Measurements from ENCODE around the gene TM7SF3. TPM values are rescaled to one million over a fixed set of nuclear protein-coding genes. Genes with fewer than 3 reads are reported as not detected.
A peak's percentile ranks its signal among the peaks of the same experiment; 100 is the strongest.
"Not testable (repeated sequence)": the region's sequence is repeated elsewhere in the genome, so short reads cannot be mapped to it uniquely, and the experiment has no call there.

The TM7SF3 gene
- total RNA-seq, 1 donor from 2014 or later = 75.8 TPM

DNA sequence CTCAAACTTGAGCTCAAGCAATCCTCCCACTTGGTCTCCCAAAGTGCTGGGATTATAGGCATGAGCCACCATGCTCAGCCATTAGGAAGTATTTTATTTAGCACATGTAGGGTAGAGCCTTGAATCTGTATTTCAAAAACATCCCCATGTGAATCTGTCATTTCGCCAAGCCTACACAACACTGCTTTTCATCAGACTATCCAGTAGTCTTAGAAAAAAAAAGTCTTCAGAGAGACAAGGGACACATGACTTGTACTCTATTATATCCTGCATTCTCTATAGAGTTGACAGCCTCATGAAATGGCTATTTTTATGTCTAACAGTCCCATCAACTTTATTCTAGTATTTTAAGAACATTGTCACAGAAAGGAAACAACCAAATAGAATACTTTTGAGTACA, 35.4 kb downstream of the TM7SF3 start:
- DNase-seq = no peak

DNA sequence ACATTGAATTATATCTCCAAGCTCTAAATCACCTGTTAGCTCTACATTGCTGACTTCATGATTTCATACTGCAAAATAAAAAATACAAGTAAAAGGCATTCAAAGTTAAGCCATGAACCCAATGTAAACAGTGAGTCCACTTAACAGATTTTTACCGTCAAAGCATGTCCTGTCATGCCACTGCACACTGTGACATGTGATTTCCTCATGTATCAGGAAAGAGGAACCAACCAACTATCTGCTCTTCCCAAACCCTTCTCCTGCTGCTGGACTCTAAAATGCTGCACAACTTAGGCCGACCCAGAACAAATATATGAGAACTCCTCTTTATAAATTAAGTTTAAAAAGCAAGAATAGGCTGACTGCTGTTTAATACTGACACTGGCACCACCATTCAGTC, 37.5 kb downstream of the TM7SF3 start:
- DNase-seq = no peak

DNA sequence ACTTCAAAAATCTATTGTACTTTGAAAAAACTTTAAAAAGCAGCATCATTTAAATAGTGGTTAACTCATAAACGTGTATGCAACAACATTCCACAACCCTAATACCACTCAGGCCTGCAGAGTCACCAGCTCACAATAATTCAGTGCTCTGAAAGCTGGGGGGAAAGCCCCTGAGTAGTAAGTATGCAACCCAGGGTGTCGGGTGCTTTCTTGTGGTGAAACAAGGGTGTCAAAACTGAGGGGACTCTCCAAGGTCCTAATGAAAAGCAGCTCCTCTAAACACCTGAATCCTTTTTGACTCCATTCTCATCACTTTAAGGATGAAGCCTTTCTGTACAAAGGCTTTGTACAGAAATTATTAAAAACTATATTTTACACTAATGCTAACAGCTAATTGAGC, 42.2 kb downstream of the TM7SF3 start:
- DNase-seq = no peak

DNA sequence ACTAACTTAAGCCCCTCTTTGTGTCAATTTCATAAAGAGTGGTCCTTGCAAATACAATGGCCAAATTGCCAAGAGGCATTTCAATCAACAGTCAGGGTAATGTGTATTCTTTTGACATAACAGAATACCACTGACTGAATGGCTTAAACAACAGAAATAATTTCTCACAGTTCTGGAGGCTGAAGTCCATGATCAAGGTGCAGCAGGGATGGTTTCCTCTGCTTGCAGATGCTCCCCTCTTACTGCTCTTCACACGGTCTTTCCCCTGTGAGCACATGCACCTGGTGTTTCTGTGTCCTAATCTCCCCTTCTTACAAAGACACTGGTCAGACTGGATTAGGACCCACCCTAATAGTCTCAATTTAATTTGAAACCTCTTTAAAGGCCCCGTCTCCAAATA, 44.0 kb downstream of the TM7SF3 start:
- no peak for DNase-seq

DNA sequence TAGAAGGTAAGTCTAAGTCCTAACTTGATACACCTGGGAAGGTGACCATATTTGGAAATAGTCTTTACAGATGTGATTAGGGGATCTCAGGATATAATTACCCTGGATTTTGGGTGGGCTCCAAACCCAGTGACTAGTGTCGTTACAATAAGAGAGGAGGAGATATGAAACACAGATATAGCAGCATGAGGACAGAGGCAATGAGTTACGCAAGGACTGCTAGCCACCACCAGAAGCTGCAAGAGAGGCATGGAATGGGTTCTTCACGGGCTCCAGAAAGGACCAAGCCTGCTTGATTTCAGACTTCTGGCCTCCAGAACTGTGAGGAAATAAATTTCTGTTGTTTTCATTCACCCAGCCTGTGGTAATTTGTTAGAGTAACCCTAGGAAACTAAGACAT, 47.3 kb downstream of the TM7SF3 start:
- DNase-seq = no peak

DNA sequence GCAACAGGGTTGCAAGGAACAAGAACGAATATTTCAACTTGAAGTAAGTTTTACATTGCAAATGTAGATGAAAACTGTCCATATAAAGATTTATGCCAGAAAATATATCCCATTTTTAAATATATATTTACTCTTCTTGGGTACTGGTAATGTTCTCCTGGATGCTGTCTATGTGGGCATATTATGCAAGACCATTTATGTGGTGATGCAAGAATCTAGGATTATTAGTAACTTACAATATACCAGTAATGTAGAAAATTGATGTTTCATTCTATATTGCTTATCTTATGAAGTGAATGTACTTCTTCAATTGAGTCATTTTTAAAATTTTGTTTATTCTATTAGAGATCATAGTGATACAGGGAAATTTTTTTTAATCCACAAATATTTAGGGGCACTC, 50.8 kb downstream of the TM7SF3 start:
- DNase-seq = no peak

DNA sequence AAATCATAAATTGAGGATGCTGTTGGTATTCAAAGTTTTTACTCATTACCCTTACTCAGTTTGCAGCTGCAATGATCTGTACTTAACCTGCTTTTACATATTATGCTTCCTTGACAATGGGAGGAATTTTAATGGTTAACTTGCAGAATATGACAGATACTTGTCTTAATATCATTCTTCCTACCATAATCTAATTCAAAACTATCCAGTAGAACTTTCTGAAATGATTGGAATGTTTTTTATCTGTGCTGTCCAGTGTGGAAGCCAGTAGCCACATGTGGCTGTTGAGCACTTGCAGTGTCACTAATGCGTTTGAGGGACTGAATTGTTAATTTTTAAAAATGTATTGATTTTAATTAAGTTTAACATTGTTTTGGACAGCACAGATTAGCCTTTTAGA, 52.4 kb downstream of the TM7SF3 start:
- DNase-seq = no peak

DNA sequence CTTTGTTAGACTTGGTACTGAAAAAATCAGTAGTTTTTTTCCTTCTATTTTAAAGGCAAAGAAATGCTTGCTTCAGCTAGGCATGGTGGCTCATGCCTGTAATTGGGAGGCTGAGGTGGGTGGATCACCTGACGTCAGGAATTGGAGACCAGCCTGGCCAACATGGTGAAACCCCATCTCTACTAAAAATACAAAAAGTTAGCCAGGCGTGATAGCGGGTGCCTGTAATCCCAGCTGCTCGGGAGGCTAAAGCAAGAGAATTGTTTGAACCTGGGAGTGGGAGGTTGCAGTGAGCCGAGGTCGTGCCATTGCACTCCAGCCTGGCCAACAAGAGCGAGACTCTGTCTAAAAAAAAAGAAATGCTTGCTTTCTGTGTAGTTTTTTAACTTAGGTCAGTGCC, 52.8 kb downstream of the TM7SF3 start:
- DNase-seq = not testable (repeated sequence)

DNA sequence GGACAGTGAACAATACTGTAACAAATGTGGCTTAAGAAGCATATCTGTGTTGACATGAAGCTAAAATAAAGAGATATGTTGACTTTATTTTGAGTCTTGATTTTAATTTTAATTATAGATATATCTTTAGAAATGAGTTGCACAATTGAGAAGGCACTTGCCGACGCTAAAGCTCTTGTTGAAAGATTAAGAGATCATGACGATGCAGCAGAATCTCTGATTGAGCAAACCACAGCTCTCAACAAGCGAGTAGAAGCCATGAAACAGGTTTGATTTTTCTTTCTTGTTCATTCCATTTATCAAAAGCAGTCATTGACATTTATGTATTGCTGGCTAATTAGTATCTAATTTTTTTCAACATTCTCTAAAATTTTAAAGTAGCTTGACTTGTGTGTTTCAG, 60.2 kb downstream of the TM7SF3 start:
- no peak for DNase-seq

DNA sequence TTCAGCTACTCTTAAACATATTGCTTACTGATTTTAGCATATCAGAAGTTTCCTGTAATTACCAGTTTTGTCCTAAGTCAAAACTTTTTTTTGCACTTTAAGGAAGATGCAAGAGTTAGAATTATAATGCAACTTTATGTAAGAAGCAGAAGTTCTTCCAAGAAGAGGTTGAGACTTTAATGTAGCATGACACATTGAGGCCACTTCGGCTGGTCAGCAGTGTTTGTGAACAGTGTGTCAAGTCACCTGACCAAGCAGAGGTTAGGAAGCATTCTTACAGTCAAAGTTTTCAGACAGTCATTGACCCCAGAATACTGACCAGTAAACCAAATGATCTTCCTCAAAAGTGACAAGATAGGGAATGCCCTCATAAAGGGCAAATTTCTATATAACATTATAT, 60.7 kb downstream of the TM7SF3 start:
- DNase-seq = no peak

DNA sequence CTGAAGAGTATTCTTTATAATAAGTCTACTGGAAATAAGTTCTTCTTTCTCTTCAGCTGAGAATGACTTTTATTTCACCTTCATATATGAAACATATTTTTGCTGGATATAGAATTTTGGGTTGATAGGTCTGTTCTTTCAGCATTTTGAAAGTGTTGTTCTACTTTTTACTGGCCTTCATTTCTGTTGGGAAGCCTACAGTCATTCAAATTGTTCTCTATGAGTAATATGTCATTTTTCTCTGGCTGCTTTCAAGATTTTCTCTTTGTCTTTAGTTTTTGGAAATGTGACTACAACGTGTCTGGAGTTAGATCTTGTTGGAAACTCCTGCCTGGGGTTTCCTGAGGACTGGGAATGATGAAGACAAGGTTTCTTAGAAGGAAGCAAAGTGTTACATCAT, 65.9 kb downstream of the TM7SF3 start:
- no peak for DNase-seq

DNA sequence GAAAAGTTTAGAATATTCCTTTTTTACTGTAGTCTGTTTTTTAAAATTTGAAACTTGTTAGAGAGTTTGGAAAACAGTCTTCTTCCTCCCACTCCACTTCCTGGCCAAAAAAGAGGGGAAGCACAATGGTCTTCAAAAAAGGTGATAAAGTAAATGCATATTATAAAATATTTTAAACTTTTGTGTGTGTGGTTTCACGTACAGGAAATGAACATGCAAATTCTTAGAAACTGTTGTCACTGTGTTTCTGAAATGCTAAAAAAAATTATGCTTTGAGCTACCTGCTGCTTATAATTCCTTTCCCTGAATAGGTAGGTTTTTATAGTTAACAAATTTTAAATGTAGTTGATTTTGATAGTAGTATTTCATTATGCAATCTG, 73.0 kb downstream of the TM7SF3 start:
- no peak for DNase-seq

DNA sequence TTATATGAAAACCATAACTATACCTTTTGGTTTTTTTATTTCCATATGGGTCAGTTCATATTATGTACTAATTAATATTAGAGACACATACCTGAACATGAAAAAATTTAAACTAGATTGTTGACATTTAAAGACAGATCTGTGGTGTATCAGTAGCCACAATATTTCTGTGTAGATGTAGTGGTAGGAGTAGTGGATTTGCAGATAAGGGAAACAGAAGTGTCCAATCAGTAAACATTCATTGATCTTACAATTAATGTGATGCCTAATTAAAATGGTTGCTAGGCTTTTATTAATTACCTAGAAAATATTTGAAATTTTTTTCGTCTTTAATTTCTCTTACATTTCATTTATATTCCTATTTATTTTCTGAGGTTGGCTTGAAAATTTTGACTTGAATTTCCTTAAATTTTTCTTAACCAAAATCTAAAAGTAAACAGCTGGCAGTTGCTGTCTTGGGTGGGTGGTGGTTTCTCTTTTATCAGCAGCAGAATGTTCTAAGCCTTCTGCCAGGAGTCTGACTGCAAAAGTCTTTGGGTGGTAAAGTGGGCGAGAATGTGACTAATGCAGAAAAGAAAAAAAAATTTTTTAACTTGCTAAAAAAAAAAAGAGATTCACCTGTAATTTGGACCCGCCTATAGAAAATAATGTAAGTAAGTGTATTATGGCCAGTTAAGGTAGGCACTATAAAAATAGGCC, 73.5 kb downstream of the TM7SF3 start:
- DNase-seq = no peak

DNA sequence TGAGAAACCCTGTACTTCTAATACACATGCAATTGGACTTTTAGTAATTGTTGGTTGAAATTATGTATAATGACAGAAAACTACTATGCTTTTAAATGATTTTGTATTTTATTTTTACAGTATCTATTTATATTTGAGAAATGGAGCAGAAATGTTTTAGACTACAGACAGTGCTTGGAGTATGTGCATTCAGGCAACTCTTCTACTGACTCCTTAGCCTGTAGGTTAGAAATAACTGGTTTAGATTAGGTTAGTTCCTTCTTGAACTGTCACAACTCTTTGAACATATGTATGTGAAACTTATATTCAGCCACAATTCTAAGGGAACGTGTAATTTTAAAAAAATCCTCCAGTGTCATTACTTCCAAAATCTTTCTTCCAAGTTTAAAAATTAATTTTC, 74.2 kb downstream of the TM7SF3 start:
- no peak for DNase-seq

DNA sequence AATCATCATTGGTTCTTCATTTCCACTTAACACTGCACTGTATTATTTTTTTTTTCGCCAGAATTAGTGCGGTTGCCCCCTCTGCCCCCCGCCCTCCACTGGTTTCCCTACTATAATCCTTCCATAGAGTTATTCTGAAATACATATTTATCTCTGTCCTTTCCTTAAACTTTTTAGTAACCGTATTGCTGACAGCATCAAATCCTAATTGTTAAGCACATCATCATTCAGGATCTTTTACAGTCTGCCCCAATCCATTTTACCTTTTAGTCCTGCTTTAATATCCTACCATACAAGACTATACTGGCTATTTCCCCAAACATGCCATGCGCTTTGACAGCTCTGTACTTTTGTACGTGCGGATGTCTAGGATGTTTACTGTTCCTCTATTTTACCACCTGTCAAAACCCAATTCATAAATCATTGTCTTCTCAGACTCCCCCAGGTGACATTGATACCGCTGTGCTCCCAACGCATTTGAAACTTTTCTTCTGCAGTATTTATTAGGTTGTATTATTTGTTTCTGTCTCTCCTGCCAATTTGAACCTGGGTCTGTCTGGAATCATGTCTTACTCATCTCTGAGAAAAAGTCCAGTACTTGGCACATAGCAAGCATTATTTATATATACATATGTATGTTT, 74.9 kb downstream of the TM7SF3 start:
- no peak for DNase-seq

DNA sequence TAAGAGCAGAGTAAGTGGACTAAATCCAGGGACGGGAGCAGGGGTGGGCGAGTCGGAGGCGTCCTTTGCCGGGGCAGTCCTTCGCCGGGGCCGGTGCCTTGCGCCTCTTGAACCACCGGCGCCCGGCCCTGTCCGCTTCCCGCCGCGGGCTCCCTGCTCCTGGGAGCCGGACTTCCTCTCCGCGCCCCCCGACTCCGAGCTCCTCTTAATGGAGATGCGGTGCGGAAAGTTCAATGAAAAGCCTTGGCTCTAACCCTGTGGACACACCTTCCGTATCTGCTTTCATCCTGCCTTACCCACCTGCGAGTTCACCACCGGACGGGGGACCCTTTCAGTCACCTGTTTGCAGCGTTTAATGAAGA, 75.5 kb downstream of the TM7SF3 start:
- DNase-seq = no peak

DNA sequence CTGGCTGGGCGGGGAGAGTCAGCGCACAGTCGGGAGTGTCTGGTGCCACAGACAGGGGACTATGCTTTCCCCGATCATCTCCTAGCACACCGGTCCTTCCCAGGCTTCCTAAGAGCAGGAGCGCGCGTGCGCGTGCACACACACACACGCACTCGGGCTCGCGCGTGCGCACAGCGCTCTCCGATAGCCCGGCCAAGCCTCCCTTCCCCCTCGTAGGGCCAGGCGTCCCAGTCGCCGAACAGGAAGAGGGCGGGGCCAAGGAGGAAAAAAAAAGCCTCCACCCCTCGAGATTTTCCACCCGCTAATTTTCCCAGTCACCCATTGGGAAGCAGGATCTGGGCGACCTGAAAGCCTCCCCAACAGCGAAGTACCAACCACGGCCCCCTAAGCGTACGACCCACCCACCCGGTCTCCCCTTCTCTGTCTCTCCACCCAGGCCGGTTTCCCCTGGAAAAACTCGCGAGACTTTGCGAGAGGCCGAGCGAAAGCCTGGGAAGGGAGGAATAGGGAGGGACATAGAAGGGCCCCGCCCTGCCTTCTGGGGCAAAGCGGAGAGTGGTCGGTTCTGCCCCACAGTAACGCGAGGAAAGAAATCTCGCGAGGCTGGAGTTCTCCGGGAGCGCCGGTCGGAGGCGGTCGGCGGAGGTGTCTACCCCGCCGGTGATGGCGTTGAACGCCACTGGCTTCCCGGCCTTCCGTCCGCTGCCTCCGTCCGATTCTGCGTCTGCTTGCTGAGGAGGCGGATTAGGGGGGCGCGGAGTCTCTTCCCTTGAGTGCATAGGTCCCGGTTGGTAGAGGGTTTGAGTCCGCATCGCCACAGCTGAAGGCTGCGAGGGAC, 76.1 kb downstream of the TM7SF3 start, which contains the start of the genes FGFR1OP2 and INTS13:
TSS of gene FGFR1OP2 (plus strand) at position 608 of the 838 bp plus-strand sequence. CDS start 15,689 bp downstream, outside the sequence.
TSS of gene INTS13 (minus strand) at position 119 of the 838 bp plus-strand sequence. CDS start 1,178 bp downstream, outside the sequence.
- peak; percentile 97 for DNase-seq

DNA sequence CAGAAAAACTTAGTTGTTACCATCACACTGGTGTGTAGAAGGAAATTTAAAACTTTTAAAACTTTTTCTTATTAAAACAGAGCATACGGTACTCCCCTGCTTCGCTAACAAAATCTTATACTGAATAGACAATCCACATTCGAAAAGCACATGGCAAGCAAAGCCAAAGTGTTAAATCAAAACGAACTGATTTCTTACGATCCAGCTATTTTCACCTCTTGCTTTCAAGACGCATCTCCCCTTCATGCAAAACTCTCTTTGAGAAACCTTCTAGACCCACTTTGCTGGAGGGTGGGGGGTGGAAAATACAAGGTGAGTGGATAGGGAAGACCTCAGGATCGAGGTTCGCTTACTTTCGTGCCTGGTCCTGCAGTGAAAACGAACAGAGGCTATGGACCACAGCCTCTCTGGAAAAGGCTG, 76.7 kb downstream of the TM7SF3 start:
- no peak for DNase-seq

DNA sequence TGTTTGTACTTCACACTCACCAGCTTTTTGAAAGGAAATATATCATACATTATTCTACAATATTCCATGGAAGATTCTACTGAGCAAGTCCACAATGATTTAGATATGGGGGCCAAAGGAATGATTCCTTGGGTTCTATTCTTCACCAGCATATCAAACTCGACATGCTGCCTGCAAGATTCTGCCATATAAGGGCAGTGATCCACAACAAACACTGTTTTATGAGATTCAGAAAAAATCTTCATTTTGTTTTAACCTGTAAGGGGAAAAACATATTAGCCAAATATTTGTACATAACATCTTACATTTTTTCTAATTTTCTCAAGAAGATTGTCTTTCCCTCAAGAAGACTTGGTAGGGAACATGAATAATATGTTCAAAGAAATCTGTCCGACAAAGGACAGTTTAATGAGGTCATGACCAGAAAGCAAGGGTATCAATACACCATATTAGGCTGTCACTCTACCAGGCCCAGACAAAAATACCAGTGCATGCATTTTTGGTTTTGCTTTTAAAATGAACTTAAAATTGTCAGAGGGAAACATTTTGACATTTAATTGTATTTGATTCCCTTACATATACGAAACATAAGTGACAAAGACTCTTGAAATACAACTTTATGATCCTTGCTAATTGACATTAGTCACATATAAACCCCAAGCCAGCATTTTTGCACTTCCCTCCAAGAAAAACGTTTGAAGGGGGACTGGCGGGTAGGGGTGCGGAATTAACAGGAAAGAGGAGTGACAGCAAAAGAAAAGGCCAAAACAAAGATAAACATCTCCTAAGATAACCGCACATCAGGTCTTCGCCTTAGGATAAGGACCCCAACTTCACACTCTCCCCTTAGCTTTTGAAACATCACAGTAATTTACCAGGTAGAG, 77.4 kb downstream of the TM7SF3 start:
- DNase-seq = no peak

DNA sequence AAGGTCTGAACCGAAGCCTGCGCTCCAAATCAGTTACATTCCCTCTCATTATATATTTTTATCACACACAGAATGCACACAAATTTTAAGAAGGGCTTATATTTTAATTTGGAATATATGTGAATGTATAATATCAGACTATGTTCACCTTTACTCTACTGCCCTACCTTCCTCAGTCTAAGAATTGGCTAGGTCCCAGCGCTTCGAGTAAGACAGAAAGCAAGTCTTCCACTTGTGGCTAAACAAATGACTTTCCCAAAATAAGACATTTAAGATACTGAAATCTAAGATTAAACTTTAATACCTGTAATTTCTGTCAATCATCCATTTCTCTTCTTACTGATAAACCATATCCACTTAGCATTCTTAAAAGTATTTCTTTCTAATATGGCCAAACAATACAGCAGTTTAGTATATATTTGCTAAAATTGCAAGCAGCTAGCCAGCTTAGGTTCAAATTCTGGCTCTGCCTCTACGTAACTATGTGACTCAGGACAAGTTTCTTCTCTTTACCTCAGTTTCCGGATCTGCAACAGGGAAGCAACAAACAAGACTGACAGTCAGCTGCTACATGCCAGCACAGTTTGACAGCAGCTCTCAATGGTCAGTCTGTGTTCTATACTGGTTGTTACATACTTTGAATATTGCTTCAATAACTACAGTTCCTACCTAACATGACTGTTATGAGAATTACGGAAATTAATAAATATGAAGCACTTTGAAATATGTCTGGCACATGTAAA, 78.4 kb downstream of the TM7SF3 start:
- DNase-seq = no peak

DNA sequence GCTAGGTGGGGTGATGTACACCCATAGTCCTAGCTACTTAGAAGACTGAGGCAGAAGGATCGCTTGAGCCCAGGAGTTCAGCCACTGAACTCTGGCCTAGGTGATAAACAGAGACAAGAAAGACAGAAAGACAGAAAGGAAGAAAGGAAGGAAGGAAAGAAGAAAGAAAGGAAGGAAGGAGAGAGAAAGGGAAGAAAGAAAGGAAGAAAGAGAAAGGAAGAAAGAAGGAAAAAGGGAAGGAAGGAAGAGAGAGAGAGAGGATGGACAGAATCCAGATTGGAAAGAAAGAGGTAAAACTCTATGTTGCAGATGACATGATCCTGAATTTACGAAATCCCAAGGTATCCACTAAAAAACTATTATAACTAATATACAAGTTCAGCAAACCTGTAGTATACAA, 84.6 kb downstream of the TM7SF3 start:
- no peak for DNase-seq

DNA sequence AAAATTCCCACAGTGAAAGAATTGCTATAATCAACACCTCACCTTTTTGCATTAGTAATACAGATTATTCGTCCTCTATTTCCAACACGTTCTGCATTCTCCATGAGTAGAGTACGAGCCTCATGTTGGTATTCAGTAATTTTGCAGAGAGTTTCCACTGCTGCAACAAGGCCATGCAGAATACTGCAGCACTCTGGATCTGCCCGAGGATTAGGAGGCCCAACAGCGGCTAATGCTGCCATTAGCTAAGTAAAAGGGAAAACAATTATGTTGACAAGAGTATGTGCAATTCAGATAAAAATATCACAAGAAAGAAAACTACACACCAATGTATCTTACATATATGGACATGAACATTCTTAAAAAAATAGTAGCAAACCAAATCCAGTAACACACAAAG, 85.5 kb downstream of the TM7SF3 start:
- no peak for DNase-seq

Measured in occipital lobe (tissue), 2 donors.